NCI-H345 treated with DMSO at 0.1 percent for 48 hours (cell line): ENCODE measurements around the gene CCDC6.
"Not testable (repeated sequence)": the region's sequence is repeated elsewhere in the genome, so short reads cannot be mapped to it uniquely, and the experiment has no call there.

Experiments used
- DNase-seq: peaks from one replicate; lab custom pipeline; 2025; ENCODE audit not compliant: unreplicated experiment; lab: John Stamatoyannopoulos, UW

CCDC6 gene

DNA sequence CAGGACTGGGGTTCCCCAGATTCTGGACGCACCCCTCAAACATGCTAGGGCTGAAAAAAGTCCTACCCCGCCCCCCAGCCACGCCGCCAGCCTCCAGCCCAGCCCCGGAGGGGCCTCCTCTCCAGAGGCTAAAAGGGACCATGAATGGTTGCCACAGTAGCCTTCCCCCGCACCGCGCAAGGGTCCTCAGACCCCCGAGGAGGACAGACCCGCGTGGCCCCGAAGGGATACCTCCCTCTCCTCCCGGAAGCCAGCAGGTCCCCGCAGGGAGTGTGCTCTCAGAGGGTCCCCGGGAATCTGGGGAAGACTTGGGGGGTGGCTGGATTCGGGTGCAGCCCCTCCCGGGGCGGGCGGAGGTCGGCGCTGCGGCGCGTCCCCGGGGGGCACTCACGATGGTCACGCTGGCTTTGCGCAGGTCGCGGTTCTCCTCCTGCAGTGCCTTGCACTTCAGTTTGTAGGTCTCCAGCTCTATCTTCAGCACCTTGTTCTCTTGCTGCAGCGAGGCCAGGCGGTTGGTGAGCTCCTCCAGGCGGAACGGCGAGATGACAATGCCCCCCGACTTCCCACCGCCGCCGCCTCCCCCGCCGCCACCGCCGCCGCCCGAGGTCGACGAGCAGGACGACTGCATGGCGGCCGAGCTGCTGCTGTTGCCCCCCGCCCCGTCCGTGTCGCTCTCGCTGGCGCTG lies 482 bp downstream of the CCDC6 start:
- DNase-seq: no peak

DNA sequence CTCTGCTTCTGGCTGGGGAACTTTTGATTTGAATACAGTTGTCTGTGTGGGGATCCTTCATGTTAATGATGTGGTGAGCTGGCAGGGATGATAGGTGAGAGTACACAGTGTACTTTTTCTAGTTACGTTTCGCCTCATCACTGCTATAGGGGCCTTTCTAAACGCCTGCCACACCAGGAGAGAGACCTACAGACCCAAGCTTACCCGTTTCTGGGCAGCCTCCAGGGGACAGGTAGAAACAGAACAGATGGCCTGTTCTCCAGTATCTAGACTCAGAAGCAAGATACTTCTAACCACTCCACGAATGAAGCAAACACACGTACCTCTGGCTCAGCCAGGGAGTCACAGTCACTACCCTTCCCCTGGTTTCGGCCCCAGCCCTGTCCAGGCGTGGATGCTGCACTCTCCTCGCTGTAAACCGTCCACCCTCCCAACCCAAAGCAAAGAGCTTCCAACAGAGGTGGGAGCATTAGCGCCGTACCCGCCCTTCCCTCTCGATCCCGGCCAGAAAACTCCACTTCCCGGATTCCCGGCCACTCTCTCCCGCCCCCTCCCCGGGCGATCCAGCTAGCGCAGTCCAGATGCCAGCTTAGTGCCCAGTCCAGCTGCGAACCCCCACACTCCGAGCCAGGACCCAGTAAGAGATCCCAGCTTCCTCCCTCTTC lies 1.2 kb downstream of the CCDC6 start:
- DNase-seq: no peak

DNA sequence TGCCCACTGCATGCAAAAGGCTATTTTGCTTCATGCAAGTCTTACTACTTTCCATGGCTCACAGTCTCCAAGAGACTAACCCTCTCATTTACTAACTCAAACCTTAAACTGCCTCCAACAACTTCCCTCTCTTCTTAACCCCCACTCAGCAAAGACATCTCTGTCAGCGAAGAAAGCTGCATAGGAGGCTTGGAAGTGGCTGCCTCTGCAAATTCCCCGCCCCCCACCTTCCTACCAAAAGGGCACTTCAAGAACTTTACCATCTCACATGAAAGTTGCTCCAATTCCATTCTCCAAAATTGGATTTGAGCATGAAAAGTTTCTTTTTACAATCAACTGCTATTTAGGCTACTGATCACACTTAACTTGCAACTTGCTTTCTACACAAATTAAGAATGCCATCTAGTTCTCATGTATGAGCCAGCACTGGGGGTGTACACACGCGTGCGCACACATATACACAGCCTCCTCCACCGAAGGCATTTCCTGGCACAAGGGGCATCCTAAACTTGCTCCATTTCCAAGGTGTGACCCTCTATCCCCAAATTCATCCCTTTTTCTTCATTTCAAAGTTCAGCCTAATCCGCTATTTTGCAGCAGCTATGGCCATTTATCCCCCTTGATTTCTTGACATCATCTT lies 1.8 kb downstream of the CCDC6 start:
- DNase-seq: no peak

DNA sequence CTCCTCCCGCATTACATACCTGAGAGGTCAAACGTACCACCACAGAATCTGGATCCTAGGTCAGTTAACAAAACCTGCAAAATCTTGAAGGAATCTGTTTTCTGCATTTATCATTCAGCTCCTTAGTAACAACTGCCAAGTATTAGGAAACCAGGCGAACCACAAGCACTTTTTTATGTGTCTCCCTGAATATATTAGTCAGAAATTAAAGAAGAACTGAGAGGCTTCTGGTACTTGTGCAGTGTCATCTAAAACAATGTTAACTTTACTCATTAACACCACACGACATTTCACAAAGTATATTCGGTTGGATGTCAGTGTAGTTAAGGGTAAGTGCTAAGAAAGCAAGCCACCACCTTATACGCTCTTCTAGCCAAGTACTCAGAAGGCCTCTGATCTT lies 2.5 kb downstream of the CCDC6 start:
- no peak for DNase-seq

DNA sequence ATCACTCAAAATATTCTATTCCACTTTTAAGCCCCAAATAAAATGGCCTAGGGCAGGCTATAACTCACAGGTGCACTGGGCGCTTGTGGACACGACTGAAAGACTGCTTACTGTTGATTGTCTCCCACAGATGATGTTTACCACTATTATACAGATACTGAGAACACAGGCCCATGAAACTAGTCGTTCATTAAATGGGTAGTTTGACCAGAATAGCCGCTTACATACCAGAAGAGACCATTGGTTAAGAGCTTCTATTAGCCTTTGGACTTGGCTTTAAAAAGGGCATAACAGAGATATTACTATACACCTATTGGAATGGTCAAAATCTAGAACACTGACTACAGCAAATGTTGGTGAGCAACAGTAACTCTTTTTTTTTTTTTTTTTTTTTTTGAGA lies 4.3 kb downstream of the CCDC6 start:
- no peak for DNase-seq

DNA sequence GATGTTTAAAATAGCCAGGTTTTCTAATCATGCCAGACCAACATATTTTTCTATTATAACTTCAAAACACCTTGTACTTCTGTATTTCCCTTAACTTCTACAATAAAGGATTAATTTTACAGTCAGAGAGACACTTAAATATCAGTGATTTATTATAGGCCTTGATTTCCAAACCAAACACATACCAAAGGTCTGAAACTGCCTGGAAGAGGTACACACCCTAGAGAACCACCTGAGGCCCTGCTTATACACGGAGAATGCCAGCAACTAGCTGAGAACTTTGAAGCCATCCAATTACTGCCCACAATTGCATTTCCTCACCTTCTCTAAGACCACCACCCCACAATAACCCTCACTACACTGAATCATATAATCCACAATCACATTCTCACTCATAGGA lies 4.9 kb downstream of the CCDC6 start:
- DNase-seq: no peak

DNA sequence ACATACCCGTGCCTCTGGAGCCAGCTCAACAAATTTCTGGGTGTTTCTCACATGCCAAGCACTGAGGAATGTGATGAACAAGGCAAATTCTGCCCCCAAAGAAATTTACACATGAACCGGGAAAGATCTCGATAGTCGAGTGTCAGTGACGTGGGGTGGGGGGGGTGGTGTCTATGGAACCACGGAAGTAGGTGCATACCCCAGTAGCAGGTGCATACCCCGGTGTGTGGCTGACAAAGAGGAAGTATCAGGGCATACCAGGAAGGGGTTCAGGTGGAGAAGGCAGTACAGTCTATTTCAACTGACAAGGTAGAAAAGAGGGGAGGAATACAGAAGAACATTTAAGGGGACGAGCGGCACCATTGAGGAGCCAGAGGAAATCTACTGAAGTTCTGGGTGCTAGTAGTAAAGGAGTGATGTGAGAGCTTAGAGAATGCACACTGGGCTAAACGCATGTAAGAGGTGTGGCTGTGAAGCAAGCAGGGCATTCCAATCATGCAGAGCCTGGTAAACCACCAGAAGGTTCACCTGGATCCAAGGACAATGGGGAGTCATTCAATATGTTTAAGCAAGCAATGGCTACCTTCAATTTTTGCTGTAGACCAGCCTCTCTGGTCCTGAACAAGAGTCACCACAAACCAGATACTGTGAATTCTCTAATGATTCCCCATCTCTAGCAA lies 6.2 kb downstream of the CCDC6 start:
- no peak for DNase-seq

DNA sequence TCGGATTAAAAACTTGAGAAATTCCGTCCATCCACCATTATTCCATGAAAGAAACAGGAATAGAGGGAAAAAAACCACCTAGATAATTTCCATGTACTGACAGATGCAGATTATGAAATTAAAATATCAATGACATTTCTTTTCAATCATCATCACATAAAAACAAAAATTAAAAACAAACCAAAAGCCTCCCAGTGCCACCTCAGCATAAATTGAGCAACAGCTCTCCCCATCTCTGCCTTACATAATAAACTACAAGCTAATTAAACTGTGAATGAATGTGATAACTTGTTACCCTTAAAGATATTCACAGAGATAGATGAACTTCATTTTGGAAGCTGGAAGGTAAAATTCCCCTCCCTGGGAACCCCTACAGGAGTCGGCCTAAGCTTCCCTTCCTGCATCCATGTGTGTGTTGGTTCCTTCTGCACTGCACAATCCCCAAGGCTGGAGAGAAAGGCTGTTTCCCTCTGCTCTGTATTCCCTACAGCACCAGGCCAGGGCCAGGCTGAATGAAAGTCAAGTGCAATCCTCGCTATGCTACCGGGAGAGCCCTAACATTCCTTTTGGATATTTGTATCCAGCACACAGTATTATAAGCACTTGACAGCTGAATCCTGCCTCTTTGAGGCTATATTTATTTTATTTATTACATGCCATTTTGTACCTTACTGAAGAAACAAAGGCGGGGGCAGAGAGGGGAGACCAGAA lies 8.1 kb downstream of the CCDC6 start:
- DNase-seq: no peak

DNA sequence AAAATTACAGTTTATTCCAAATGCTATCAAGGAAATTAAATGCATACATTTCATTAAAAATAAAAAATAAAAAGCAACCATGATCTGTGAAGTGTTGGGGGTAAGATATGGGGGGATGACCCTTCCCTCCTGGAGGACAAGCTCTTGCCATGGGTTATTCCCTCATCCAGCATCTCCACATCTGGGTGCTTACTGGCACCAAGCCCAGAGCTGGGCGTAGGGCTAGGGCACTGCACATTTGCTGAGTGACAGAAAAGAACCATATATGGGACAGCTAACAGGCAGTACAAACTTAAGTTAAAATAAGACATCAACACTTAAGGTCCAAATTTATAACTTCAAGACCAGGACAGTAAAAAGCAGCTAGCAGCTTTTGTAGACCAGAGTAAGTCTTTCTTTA lies 10.2 kb downstream of the CCDC6 start:
- DNase-seq: no peak

DNA sequence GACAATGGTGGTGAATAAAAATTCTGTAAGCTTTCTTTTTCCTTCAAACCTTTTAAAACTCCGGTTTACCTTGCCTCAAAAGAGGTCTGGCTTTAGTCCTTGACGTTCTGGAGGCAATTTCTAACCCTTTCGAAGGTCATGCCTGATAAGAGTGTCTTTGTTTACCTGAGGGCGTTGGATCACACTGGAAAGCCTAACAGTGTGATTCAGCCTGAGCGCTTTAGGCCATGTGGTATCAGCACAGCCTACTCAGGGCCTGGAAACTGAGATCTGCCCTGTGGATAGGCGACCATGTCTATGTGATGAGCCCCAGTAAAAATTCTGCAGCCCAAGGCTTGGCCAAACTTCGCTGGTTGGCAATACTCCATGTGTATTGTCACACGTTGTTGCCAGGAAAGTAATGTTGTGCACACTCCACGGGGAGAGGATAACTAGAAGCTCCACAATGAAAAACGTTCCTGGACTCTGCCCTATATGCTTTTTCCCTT lies 10.7 kb downstream of the CCDC6 start:
- no peak for DNase-seq

DNA sequence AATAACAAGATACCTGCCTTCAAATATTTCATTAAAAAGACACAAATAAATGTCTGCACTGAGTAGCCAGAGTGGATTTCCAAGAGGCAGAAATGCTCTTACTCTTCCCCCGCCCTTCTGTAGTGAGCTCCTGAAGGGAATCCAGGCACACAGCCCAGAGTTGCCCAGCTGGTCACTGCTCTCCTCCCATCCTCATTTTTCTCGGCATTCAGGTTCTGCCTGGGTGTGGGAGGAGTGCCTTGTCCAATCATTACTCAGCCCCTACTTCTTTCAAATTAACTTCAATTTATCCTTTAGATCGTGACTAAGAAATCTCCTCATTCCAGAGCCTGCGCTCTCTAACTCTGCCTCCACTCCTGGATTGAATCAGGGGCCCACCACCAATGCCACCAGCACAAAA lies 12.2 kb downstream of the CCDC6 start:
- DNase-seq: no peak

DNA sequence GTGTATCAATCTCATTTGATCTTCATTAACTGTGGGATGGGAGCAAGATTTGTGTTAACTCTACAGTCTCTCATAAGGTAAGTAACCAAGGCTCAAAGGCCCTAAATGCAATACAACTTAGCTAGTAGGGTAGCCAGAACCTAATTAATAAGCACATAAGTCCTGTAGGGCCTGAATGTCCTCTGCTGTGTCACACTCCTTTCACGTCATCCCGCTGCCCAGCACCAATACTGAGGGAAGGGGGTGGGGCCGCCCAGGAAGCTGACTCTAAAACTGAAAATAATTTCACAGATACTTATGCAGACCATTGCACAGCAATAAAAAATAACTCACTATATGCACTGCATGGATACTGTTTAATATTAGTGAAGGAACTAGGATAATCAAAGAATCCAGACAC lies 13.7 kb downstream of the CCDC6 start:
- no peak for DNase-seq

DNA sequence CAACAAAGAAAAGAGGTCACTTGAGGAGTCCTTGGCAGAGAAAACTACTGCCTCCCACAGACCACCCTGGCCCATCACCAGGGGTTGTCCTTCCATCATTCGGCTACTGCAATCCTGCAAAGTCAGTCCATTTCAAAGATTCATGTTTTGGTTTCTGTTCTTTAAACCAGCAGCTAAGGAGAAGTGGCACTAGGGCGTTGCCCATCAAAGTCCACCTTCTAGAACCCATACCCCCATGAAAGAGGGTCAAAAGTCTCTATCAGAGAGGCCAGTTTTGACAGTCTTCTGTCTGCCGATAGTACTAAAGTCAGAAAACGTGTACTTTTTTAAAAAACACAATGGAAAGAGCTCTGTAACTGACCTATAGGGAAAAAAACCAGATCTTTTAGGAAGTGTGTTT lies 14.4 kb downstream of the CCDC6 start:
- DNase-seq: no peak

DNA sequence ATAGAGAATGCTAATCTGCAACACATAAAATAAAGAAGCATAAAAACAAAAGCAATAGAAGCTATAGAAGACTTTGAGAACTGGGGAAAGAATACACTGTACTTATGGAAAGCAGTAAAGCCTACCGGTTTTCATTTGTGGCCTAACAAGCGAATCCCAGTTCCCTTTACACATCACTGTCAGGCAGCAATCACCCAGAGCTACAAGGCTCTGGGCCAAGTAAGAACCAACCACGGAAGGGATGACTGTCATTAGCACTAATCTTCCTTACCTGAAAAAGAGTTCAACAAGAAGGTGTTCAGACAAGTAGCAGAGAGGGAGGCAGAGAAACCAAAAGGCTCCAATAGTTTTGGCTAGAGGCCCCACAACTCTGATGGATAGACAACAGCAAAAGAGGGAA lies 15.0 kb downstream of the CCDC6 start:
- DNase-seq: no peak

DNA sequence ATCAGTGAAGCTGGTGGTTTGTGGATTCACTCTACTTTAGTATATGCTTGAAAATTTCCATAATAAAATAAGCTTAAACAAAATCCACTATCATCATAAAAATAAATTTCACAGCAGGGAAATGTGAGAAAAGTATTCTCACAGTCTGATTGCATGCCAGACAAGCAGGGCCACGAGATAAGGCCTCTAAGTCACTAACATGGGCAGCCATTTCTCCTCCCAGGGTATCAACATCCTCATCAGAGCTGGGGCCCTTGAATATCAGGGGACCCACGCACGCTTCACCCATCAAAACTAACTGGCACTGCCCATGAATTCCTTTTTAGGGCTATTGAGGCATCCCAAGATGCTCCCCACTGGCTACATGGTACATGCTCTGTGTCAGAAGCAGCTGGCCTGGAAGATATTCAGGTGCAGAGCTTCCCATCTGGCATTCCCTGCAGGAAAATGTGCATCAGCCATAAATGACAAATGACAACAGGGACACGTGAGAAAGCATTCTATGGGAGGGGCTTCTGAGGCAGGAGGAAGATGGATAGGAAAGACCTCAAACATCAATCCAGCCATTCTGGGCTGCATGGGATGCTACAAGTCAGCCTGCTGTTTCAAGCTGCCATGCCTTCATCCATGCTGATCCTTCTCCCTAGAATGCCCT lies 17.4 kb downstream of the CCDC6 start:
- no peak for DNase-seq

DNA sequence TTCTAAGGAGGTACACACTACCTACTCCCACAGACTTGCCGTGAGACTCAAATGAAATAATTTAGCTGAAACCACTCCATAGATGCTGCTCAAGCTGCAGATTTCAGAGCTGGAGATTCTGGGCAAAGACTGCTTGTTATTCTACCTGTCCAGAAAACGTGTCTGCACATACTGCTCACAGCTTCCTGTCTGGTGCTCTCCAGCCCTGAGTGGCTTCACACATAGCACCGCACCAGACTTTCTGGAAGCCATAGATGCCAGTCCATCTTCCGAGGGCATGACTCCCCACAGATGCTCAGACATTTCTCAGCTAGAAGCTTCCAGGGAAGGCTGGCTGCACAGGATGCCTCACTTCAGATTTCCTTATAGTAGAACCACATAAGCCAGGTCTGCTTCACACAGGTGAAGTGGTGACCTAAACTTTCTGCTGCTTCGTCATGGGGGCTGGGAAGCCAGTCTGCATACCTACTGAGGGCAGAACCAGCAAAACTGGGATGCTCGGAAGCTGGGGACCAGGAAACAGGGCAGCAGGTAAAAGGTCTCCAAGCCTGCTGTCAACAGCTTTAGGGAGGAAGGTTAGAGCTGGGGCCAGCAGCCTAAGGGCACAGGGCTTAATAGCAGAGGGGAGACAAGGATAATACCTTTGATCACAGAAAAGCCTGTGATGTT lies 18.2 kb downstream of the CCDC6 start:
- no peak for DNase-seq

DNA sequence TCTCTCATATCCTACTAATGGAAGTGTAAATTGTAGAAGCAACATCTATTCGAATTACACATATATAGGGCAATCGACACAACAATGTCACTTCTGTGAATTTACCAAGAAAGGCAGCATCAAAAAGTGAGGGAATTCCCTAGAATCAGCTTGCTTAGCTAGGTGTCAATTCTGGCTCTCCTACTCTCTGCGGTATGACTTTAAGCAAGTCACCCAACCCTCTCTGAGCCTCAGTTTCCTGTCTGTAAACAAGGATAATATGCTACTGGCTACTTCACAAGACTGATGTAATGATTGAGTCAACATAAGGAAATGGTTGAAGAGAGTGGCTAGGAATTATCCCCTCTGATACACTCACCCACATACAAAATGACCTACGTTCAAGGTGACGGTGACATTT lies 19.4 kb downstream of the CCDC6 start:
- DNase-seq: no peak

DNA sequence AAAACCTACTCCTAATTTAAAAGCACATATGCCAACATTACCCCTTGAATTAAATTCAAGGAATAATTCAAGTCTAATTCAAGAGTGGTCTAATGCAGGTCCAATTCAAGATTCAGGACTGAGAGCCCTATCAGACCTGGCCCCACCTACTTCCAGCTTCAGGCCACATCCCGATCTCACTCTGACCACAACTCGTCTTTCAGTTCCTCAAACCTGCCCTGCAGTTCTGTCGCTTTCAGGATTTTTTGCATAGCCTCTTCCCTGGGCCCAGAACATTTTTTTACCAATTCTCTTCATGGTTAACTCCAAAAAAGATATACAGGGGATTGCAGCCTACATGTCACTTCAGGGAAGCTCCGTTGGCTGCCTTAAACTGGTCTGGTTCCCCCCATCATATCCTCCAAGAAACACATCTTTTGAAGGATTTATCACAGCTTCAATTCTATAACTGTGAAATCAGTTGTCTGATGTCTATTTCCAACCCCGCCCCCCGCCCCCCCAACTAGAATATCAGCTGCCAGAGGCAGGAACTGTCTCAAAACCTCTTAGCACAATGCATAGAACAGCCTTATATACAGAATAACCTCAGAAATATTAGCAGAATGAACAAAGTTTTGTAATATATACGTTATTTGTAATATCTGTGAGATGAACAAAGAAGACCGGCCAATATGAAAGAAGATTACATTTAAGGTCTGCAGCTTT lies 20.8 kb downstream of the CCDC6 start:
- no peak for DNase-seq

DNA sequence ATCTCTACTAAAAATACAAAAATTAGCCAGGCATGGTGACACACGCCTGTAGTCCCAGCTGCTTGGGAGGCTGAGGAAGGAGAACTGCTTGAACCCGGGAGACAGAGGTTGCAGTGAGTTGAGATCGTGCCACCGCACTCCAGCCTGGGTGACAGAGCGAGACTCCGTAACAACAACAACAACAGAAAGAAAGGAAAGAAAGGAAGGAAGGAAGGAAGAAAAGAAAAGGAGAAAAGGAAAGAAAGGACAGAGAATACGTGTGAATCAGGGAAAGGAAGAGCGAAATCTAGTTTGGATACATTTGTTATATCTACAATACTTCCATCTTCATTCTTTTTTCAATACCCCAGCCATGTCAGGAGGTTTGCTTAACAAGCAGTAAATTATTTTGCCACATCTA lies 21.5 kb downstream of the CCDC6 start:
- not testable (repeated sequence) for DNase-seq

DNA sequence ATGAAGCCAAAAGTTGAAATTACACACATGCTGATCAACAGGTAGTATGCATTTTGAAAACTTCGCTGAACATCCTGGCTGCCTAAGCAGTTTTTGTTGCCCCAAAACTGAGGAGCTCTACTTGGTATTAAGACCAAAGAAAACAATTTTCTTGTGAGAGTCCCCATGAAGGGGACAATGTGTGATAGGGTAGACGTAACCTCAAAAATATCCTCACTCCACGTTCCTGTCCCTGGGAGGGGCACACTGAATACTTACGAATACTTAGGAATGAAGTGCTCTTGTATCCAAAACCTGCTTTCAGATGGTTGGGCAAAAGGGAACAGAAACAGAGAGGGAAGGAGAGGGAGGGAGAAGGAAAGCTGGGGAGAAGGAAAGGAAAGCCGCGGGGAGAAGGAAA lies 24.7 kb downstream of the CCDC6 start:
- no peak for DNase-seq
